WTC11 (cell line): Measurements from ENCODE around the gene S100B. TPM values are rescaled to one million over a fixed set of nuclear protein-coding genes. Genes with fewer than 3 reads are reported as not detected.
A peak's percentile ranks its signal among the peaks of the same experiment; 100 is the strongest.

Experiments used
- ATAC-seq: fragments of 200-7000 bp; cut with Tn5 transposase; 2 replicates; pipeline ENCODE4 v1.10.0; 2021; ENCODE audit warnings: mild to moderate bottlenecking, moderate library complexity
- CTCF ChIA-PET: fragments of 300-600 bp; sonication (Branson Sonifier 250); formaldehyde crosslinking; loops from one replicate; lab custom pipeline; 2021; ENCODE audit warnings: antibody characterized with exemption; lab: Charles Lee
- POLR2A ChIA-PET: fragments of 350-600 bp; sonication (Branson Sonifier 250); formaldehyde crosslinking; loops from one replicate; lab custom pipeline; 2021; ENCODE audit warnings: antibody characterized with exemption; lab: Charles Lee
- DNase-seq: peaks from one replicate; pipeline ENCODE4 v3.0.0; 2021; ENCODE audit warnings: low spot score
- H3K27ac Mint-ChIP-seq: 2 replicates; pipeline ENCODE4 v1.8.0; 2021; ENCODE audit warnings: mixed read lengths
- H3K27me3 Mint-ChIP-seq: 2 replicates; pipeline ENCODE4 v1.8.0; 2021; ENCODE audit warnings: low read depth, mild to moderate bottlenecking, moderate library complexity, mixed read lengths
- H3K36me3 Mint-ChIP-seq: 2 replicates; pipeline ENCODE4 v1.8.0; 2021; ENCODE audit warnings: mixed read lengths
- H3K4me1 Mint-ChIP-seq: 2 replicates; pipeline ENCODE4 v1.8.0; 2022; ENCODE audit warnings: mixed read lengths
- H3K4me3 Mint-ChIP-seq: 2 replicates; pipeline ENCODE4 v1.8.0; 2021; ENCODE audit warnings: mild to moderate bottlenecking, moderate library complexity, mixed read lengths
- H3K9me3 Mint-ChIP-seq: 2 replicates; pipeline ENCODE4 v1.8.0; 2021; ENCODE audit warnings: mixed read lengths
- ATF1 ChIP-seq: sonication (generic); formaldehyde crosslinking; IDR thresholded peaks from 2 replicates; pipeline ENCODE4 v1.8.1; 2023; ENCODE audit warnings: mild to moderate bottlenecking, moderate library complexity, missing genetic modification reagents
- E2F5 ChIP-seq: sonication (generic); formaldehyde crosslinking; IDR thresholded peaks from 2 replicates; pipeline ENCODE4 v1.8.1; 2022; ENCODE audit warnings: mild to moderate bottlenecking, moderate library complexity, missing genetic modification reagents
- GABPB1 ChIP-seq: sonication (generic); formaldehyde crosslinking; IDR thresholded peaks from 2 replicates; pipeline ENCODE4 v1.8.1; 2023; ENCODE audit warnings: mild to moderate bottlenecking, missing genetic modification reagents
- GTF2I ChIP-seq: fragments of 250-450 bp; sonication (Bioruptor Pico); conservative IDR thresholded peaks from 2 replicates; pipeline ENCODE4 v1.4.0; 2021; ENCODE audit warnings: mild to moderate bottlenecking
- HMGXB4 ChIP-seq: sonication (generic); formaldehyde crosslinking; IDR thresholded peaks from 2 replicates; pipeline ENCODE4 v1.8.1; 2023; ENCODE audit warnings: mild to moderate bottlenecking, moderate library complexity, missing genetic modification reagents
- IRF1 ChIP-seq: sonication (generic); formaldehyde crosslinking; IDR thresholded peaks from 2 replicates; pipeline ENCODE4 v1.8.0; 2023; ENCODE audit warnings: missing genetic modification reagents
- IRF2 ChIP-seq: sonication (generic); formaldehyde crosslinking; IDR thresholded peaks from 2 replicates; pipeline ENCODE4 v1.8.0; 2022; ENCODE audit warnings: low read depth, missing genetic modification reagents, borderline replicate concordance
- NFATC4 ChIP-seq: fragments of 250-450 bp; sonication (Bioruptor Pico); IDR thresholded peaks from 2 replicates; pipeline ENCODE4 v1.9.0; 2021; ENCODE audit warnings: mild to moderate bottlenecking
- SOX15 ChIP-seq: fragments of 250-450 bp; sonication (Bioruptor Pico); IDR thresholded peaks from 2 replicates; pipeline ENCODE4 v1.9.0; 2021; ENCODE audit warnings: mild to moderate bottlenecking
- TEAD4 ChIP-seq: sonication (generic); formaldehyde crosslinking; IDR thresholded peaks from 2 replicates; pipeline ENCODE4 v1.8.0; 2022; ENCODE audit warnings: mild to moderate bottlenecking, missing genetic modification reagents
- ZMAT4 ChIP-seq: fragments of 250-450 bp; sonication (Bioruptor Pico); IDR thresholded peaks from 2 replicates; pipeline ENCODE4 v1.9.0; 2021; ENCODE audit warnings: mild to moderate bottlenecking
- ZNF232 ChIP-seq: sonication (generic); formaldehyde crosslinking; IDR thresholded peaks from 2 replicates; pipeline ENCODE4 v1.8.0; 2022; ENCODE audit warnings: mild to moderate bottlenecking, missing genetic modification reagents
- total RNA-seq: library from RNA; stranded (reverse); gene quantifications from 3 replicates; pipeline ENCODE4 v1.2.3, GENCODE V29; 2021
- TF ChIP-seq, protein P1 (sequence below): sonication (generic); formaldehyde crosslinking; IDR thresholded peaks from 2 replicates; pipeline ENCODE4 v1.8.1; 2023; ENCODE audit warnings: mild to moderate bottlenecking, missing genetic modification reagents, moderate library complexity
- TF ChIP-seq, protein P2 (sequence below): fragments of 250-450 bp; sonication (Bioruptor Pico); IDR thresholded peaks from 2 replicates; pipeline ENCODE4 v1.9.0; 2021; ENCODE audit warnings: mild to moderate bottlenecking
- TF ChIP-seq, protein P3 (sequence below): fragments of 250-450 bp; sonication (Bioruptor Pico); IDR thresholded peaks from 2 replicates; pipeline ENCODE4 v1.9.0; 2021; ENCODE audit warnings: mild to moderate bottlenecking, borderline replicate concordance
- TF ChIP-seq, protein P4 (sequence below): sonication (generic); formaldehyde crosslinking; IDR thresholded peaks from 2 replicates; pipeline ENCODE4 v1.8.1; 2022; ENCODE audit warnings: low read depth, missing genetic modification reagents, borderline replicate concordance

Gene S100B
- total RNA-seq, 1 experiment from 2014 or later, result 0.46 TPM

- Mint-ChIP-seq H3K36me3 (no peaks in the 10 kb centered on the region), H3K4me1 (peaks cover 30% of the 10 kb centered on the region), H3K9me3 (no peaks in the 10 kb centered on the region), H3K27ac (no peak overlapping the region; the same call in 1 of the 2 replicates), H3K4me3 (no peak overlapping the region), H3K27me3 (peaks cover 6% of the 10 kb centered on the region)
- ChIA-PET POLR2A (no interaction called here), CTCF (no interaction called here)
- DNase-seq (no peak), ATAC-seq (peak; percentile 65)
- TF ChIP-seq HMGXB4 (CRISPR knock-in tag) (no peak), ATF1 (no peak), NFATC4 (CRISPR knock-in tag) (no peak), GABPB1 (CRISPR knock-in tag) (no peak), SOX15 (CRISPR knock-in tag) (no peak)
- TF ChIP-seq, protein P1, sequence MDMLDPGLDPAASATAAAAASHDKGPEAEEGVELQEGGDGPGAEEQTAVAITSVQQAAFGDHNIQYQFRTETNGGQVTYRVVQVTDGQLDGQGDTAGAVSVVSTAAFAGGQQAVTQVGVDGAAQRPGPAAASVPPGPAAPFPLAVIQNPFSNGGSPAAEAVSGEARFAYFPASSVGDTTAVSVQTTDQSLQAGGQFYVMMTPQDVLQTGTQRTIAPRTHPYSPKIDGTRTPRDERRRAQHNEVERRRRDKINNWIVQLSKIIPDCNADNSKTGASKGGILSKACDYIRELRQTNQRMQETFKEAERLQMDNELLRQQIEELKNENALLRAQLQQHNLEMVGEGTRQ (CRISPR knock-in tag), result no peak
These were observed 1.7 kb downstream of the S100B start for GRCh38 chr21:46603228-46603627.

- Mint-ChIP-seq H3K9me3 (peaks cover 3% of the 10 kb centered on the region; the same call in 1 of the 2 replicates), H3K4me3 (no peak overlapping the region), H3K27ac (no peak overlapping the region), H3K27me3 (0 out of 2 replicates have a peak, but pooled peaks cover under 1% of the 10 kb centered on the region), H3K4me1 (peaks cover 30% of the 10 kb centered on the region), H3K36me3 (no peaks in the 10 kb centered on the region)
- TF ChIP-seq, protein P2, sequence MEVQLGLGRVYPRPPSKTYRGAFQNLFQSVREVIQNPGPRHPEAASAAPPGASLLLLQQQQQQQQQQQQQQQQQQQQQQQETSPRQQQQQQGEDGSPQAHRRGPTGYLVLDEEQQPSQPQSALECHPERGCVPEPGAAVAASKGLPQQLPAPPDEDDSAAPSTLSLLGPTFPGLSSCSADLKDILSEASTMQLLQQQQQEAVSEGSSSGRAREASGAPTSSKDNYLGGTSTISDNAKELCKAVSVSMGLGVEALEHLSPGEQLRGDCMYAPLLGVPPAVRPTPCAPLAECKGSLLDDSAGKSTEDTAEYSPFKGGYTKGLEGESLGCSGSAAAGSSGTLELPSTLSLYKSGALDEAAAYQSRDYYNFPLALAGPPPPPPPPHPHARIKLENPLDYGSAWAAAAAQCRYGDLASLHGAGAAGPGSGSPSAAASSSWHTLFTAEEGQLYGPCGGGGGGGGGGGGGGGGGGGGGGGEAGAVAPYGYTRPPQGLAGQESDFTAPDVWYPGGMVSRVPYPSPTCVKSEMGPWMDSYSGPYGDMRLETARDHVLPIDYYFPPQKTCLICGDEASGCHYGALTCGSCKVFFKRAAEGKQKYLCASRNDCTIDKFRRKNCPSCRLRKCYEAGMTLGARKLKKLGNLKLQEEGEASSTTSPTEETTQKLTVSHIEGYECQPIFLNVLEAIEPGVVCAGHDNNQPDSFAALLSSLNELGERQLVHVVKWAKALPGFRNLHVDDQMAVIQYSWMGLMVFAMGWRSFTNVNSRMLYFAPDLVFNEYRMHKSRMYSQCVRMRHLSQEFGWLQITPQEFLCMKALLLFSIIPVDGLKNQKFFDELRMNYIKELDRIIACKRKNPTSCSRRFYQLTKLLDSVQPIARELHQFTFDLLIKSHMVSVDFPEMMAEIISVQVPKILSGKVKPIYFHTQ, result no peak
- TF ChIP-seq ZNF232 (CRISPR knock-in tag) (no peak), SOX15 (CRISPR knock-in tag) (no peak), TEAD4 (no peak), NFATC4 (CRISPR knock-in tag) (no peak), GTF2I (CRISPR knock-in tag) (no peak), E2F5 (CRISPR knock-in tag) (no peak), IRF2 (CRISPR knock-in tag) (no peak), ZMAT4 (no peak), IRF1 (no peak)
- TF ChIP-seq, protein P3, sequence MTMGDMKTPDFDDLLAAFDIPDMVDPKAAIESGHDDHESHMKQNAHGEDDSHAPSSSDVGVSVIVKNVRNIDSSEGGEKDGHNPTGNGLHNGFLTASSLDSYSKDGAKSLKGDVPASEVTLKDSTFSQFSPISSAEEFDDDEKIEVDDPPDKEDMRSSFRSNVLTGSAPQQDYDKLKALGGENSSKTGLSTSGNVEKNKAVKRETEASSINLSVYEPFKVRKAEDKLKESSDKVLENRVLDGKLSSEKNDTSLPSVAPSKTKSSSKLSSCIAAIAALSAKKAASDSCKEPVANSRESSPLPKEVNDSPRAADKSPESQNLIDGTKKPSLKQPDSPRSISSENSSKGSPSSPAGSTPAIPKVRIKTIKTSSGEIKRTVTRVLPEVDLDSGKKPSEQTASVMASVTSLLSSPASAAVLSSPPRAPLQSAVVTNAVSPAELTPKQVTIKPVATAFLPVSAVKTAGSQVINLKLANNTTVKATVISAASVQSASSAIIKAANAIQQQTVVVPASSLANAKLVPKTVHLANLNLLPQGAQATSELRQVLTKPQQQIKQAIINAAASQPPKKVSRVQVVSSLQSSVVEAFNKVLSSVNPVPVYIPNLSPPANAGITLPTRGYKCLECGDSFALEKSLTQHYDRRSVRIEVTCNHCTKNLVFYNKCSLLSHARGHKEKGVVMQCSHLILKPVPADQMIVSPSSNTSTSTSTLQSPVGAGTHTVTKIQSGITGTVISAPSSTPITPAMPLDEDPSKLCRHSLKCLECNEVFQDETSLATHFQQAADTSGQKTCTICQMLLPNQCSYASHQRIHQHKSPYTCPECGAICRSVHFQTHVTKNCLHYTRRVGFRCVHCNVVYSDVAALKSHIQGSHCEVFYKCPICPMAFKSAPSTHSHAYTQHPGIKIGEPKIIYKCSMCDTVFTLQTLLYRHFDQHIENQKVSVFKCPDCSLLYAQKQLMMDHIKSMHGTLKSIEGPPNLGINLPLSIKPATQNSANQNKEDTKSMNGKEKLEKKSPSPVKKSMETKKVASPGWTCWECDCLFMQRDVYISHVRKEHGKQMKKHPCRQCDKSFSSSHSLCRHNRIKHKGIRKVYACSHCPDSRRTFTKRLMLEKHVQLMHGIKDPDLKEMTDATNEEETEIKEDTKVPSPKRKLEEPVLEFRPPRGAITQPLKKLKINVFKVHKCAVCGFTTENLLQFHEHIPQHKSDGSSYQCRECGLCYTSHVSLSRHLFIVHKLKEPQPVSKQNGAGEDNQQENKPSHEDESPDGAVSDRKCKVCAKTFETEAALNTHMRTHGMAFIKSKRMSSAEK (CRISPR knock-in tag), result no peak
- TF ChIP-seq, protein P4, sequence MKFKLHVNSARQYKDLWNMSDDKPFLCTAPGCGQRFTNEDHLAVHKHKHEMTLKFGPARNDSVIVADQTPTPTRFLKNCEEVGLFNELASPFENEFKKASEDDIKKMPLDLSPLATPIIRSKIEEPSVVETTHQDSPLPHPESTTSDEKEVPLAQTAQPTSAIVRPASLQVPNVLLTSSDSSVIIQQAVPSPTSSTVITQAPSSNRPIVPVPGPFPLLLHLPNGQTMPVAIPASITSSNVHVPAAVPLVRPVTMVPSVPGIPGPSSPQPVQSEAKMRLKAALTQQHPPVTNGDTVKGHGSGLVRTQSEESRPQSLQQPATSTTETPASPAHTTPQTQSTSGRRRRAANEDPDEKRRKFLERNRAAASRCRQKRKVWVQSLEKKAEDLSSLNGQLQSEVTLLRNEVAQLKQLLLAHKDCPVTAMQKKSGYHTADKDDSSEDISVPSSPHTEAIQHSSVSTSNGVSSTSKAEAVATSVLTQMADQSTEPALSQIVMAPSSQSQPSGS, result no peak
- ChIA-PET CTCF (no interaction called here), POLR2A (no interaction called here)
- ATAC-seq (no peak), DNase-seq (no peak)
These were observed 3.9 kb downstream of the S100B start for GRCh38 chr21:46600978-46601377.
